Mesenchymal stem cell (in vitro differentiated cells and primary cell): ENCODE data around the gene RAE1.

Source experiments
- DNase-seq: peaks from one replicate; pipeline ENCODE4 v3.0.0-alpha.2; 2013
- H2AFZ ChIP-seq: one replicate; pipeline ENCODE4 v1.6.1; 2013; ENCODE audit warnings: low read depth, mild to moderate bottlenecking, control low read depth, inconsistent platforms, low read length, moderate library complexity
- H2AK5ac ChIP-seq: 2 replicates; pipeline ENCODE4 v1.6.1; 2013; ENCODE audit warnings: low read length, moderate library complexity, mild to moderate bottlenecking, inconsistent platforms; ENCODE audit not compliant: severe bottlenecking
- H2BK120ac ChIP-seq: one replicate; pipeline ENCODE4 v1.6.1; 2013; ENCODE audit warnings: low read depth, mild to moderate bottlenecking, inconsistent platforms, low read length, moderate library complexity
- H2BK12ac ChIP-seq, 2 experiments: one replicate each; pipeline ENCODE4 v1.6.1; 2013; ENCODE audit warnings: inconsistent platforms in 2 of 2, low read length in 2 of 2, mild to moderate bottlenecking in 2 of 2, moderate library complexity in 2 of 2, control low read depth in 1 of 2
- H2BK15ac ChIP-seq: one replicate; pipeline ENCODE4 v1.6.1; 2013; ENCODE audit warnings: mild to moderate bottlenecking, low read depth, inconsistent platforms; ENCODE audit not compliant: poor library complexity, severe bottlenecking
- H2BK5ac ChIP-seq: 2 replicates; pipeline ENCODE4 v1.6.1; 2013; ENCODE audit warnings: low read depth, mild to moderate bottlenecking, low read length, control low read depth, inconsistent platforms; ENCODE audit not compliant: poor library complexity, severe bottlenecking
- H3K14ac ChIP-seq, 2 experiments: one replicate each; pipeline ENCODE4 v1.6.1; 2013; ENCODE audit warnings: inconsistent platforms in 2 of 2, low read length in 2 of 2, control low read depth in 1 of 2, mild to moderate bottlenecking in 1 of 2, moderate library complexity in 1 of 2
- H3K18ac ChIP-seq, 2 experiments: one replicate each; pipeline ENCODE4 v1.6.1; 2013; ENCODE audit warnings: inconsistent platforms in 2 of 2, low read length in 2 of 2, control low read depth in 1 of 2, low read depth in 1 of 2, mild to moderate bottlenecking in 1 of 2
- H3K23ac ChIP-seq, 2 experiments: one replicate each; pipeline ENCODE4 v1.6.1; 2013; ENCODE audit warnings: inconsistent platforms in 2 of 2, low read length in 2 of 2, mild to moderate bottlenecking in 2 of 2, moderate library complexity in 2 of 2, control low read depth in 1 of 2
- H3K27ac ChIP-seq: 2 replicates; pipeline ENCODE4 v1.5.1; 2013; ENCODE audit warnings: mild to moderate bottlenecking, moderate library complexity, low read length, control low read depth, inconsistent platforms; ENCODE audit not compliant: poor library complexity, severe bottlenecking
- H3K27me3 ChIP-seq, 2 experiments: 2 replicates each; pipeline versions ENCODE4 v1.6.1 to v1.7.0; 2013; ENCODE audit warnings: low read length in 2 of 2, mild to moderate bottlenecking in 2 of 2, moderate library complexity in 2 of 2, control low read depth in 1 of 2, inconsistent platforms in 1 of 2; ENCODE audit not compliant: control insufficient read depth in 1 of 2, insufficient read depth in 1 of 2
- H3K36me3 ChIP-seq, 2 experiments: 2 replicates each; pipeline versions ENCODE4 v1.6.1 to v1.7.0; 2013; ENCODE audit warnings: low read length in 2 of 2, control low read depth in 1 of 2, inconsistent platforms in 1 of 2, low read depth in 1 of 2, mild to moderate bottlenecking in 1 of 2; ENCODE audit not compliant: insufficient read depth in 2 of 2, control insufficient read depth in 1 of 2
- H3K4ac ChIP-seq, 2 experiments: one replicate each; pipeline ENCODE4 v1.6.1; 2013; ENCODE audit warnings: inconsistent platforms in 2 of 2, low read length in 2 of 2, mild to moderate bottlenecking in 2 of 2, moderate library complexity in 2 of 2, control low read depth in 1 of 2, low read depth in 1 of 2
- H3K4me1 ChIP-seq: 2 replicates; pipeline ENCODE4 v1.6.1; 2013; ENCODE audit warnings: low read depth, low read length, control low read depth; ENCODE audit not compliant: control insufficient read depth, insufficient read depth
- H3K4me2 ChIP-seq: 2 replicates; pipeline ENCODE4 v1.6.1; 2013; ENCODE audit warnings: low read length, mild to moderate bottlenecking, inconsistent platforms; ENCODE audit not compliant: poor library complexity, severe bottlenecking
- H3K4me3 ChIP-seq, 2 experiments: 2 replicates each; pipeline versions ENCODE4 v1.5.1 to v1.7.0; 2013; ENCODE audit warnings: low read length in 2 of 2, mild to moderate bottlenecking in 2 of 2, control low read depth in 1 of 2, low read depth in 1 of 2; ENCODE audit not compliant: insufficient read depth in 1 of 2
- H3K79me1 ChIP-seq: replicated peaks from 2 replicates; pipeline ENCODE4 v1.6.1; 2013; ENCODE audit warnings: mild to moderate bottlenecking, control low read depth, low read length, inconsistent platforms; ENCODE audit not compliant: poor library complexity, severe bottlenecking
- H3K9ac ChIP-seq: 2 replicates; pipeline ENCODE4 v1.7.0; 2013; ENCODE audit warnings: mild to moderate bottlenecking, low read length, moderate library complexity
- H3K9me3 ChIP-seq: 2 replicates; pipeline ENCODE4 v1.7.0; 2013; ENCODE audit warnings: mild to moderate bottlenecking, low read length; ENCODE audit not compliant: control insufficient read depth
- H4K8ac ChIP-seq: one replicate; pipeline ENCODE4 v1.6.1; 2013; ENCODE audit warnings: inconsistent platforms, mild to moderate bottlenecking, low read length, moderate library complexity
- H4K91ac ChIP-seq: one replicate; pipeline ENCODE4 v1.6.1; 2013; ENCODE audit warnings: mild to moderate bottlenecking, low read length, inconsistent platforms
- WGBS: methylation state at CpG from one replicate; pipeline ENCODE4 v1.1.7; 2013; ENCODE audit warnings: mixed read lengths; 5-methylcytosine and 5-hydroxymethylcytosine counted together

Gene RAE1

GRCh38 chr20:57407541-57407956 lies 56.5 kb downstream of the RAE1 start:
- no peak overlapping the region for H4K91ac ChIP-seq
- peaks cover 32 to 75% of the 10 kb centered on the region in 2 experiments for H3K36me3 ChIP-seq
- H3K27me3 ChIP-seq = peaks cover 0 to 7% of the 10 kb centered on the region in 2 experiments
- H3K27ac ChIP-seq = no peak overlapping the region
- no peak overlapping the region for H3K14ac ChIP-seq
- WGBS = 97% methylated on average over 29 of the region's 29 CpGs
- H3K9me3 ChIP-seq = no peaks in the 10 kb centered on the region
- no peak overlapping the region for H3K4me3 ChIP-seq
- peaks cover 46% of the 10 kb centered on the region for H3K79me1 ChIP-seq
- H3K4me1 ChIP-seq = peaks cover 25% of the 10 kb centered on the region
- H2AK5ac ChIP-seq = no peak overlapping the region
- H2AFZ ChIP-seq = no peak overlapping the region
- no peak overlapping the region for H2BK15ac ChIP-seq
- no peak overlapping the region for H3K18ac ChIP-seq
- no peak overlapping the region for H2BK12ac ChIP-seq
- H3K23ac ChIP-seq = no peak overlapping the region
- no peak for DNase-seq
- H3K4ac ChIP-seq = no peak overlapping the region
- H3K9ac ChIP-seq = no peak overlapping the region
- no peak overlapping the region for H3K4me2 ChIP-seq
- no peak overlapping the region for H2BK120ac ChIP-seq
- H4K8ac ChIP-seq = no peak overlapping the region
- H2BK5ac ChIP-seq = no peak overlapping the region

- no peak overlapping the region for H2BK5ac ChIP-seq
- H3K36me3 ChIP-seq = peaks cover 27 to 69% of the 10 kb centered on the region in 2 experiments
- no peak overlapping the region for H2AK5ac ChIP-seq
- peaks cover 0 to 8% of the 10 kb centered on the region in 2 experiments for H3K27me3 ChIP-seq
- H3K79me1 ChIP-seq = peaks cover 40% of the 10 kb centered on the region
- peaks cover 27% of the 10 kb centered on the region for H3K4me1 ChIP-seq
- no peak overlapping the region for H4K91ac ChIP-seq
- no peak overlapping the region for H3K4me3 ChIP-seq
- H2BK120ac ChIP-seq = no peak overlapping the region
- no peak overlapping the region for H3K4me2 ChIP-seq
- DNase-seq = no peak
- no peak overlapping the region for H3K18ac ChIP-seq
- WGBS = 69% methylated on average over 9 of the region's 13 CpGs
- H4K8ac ChIP-seq = no peak overlapping the region
- no peak overlapping the region for H3K27ac ChIP-seq
- H3K9ac ChIP-seq = no peak overlapping the region
- no peak overlapping the region for H3K23ac ChIP-seq
- no peak overlapping the region for H2BK12ac ChIP-seq
- no peak overlapping the region for H3K4ac ChIP-seq
- no peaks in the 10 kb centered on the region for H3K9me3 ChIP-seq
- no peak overlapping the region for H2BK15ac ChIP-seq
- no peak overlapping the region for H2AFZ ChIP-seq
- no peak overlapping the region for H3K14ac ChIP-seq
Measured at GRCh38 chr20:57408131-57408530, 57.1 kb downstream of the RAE1 start.

GRCh38 chr20:57408536-57409233 lies 57.6 kb downstream of the RAE1 start:
- no peak overlapping the region for H3K4me2 ChIP-seq
- H3K23ac ChIP-seq = no peak overlapping the region
- H3K9ac ChIP-seq = no peak overlapping the region

GRCh38 chr20:57409316-57409671 lies 58.2 kb downstream of the RAE1 start:
- WGBS = 93% methylated on average over 16 of the region's 16 CpGs
- H3K27me3 ChIP-seq = peaks cover 0 to 16% of the 10 kb centered on the region in 2 experiments
- H3K27ac ChIP-seq = no peak overlapping the region
- H3K14ac ChIP-seq = no peak overlapping the region
- no peak for DNase-seq
- no peak overlapping the region for H3K18ac ChIP-seq
- no peak overlapping the region for H4K8ac ChIP-seq
- H2BK15ac ChIP-seq = no peak overlapping the region
- peaks cover 25 to 59% of the 10 kb centered on the region in 2 experiments for H3K36me3 ChIP-seq
- H2AK5ac ChIP-seq = no peak overlapping the region
- H3K9me3 ChIP-seq = no peaks in the 10 kb centered on the region
- no peak overlapping the region for H3K4me3 ChIP-seq
- peaks cover 31% of the 10 kb centered on the region for H3K79me1 ChIP-seq
- peaks cover 27% of the 10 kb centered on the region for H3K4me1 ChIP-seq
- H3K4ac ChIP-seq = no peak overlapping the region
- no peak overlapping the region for H4K91ac ChIP-seq
- no peak overlapping the region for H2BK5ac ChIP-seq
- H2AFZ ChIP-seq = no peak overlapping the region
- no peak overlapping the region for H3K9ac ChIP-seq
- no peak overlapping the region for H3K23ac ChIP-seq
- H3K4me2 ChIP-seq = no peak overlapping the region
- H2BK120ac ChIP-seq = no peak overlapping the region
- no peak overlapping the region for H2BK12ac ChIP-seq

More at GRCh38 chr20:57408536-57409233, 57.6 kb downstream of the RAE1 start:
- no peak for DNase-seq
- Histone ChIP-seq H3K14ac (no peak overlapping the region), H2AFZ (no peak overlapping the region), H4K91ac (no peak overlapping the region), H3K27ac (no peak overlapping the region), H2BK12ac (no peak overlapping the region), H3K4me3 (no peak overlapping the region), H2BK120ac (no peak overlapping the region), H3K36me3 (peaks cover 25 to 65% of the 10 kb centered on the region in 2 experiments), H3K4ac (no peak overlapping the region), H2BK5ac (no peak overlapping the region), H2AK5ac (no peak overlapping the region), H3K4me1 (peaks cover 27% of the 10 kb centered on the region), H4K8ac (no peak overlapping the region), H3K79me1 (peaks cover 37% of the 10 kb centered on the region), H3K27me3 (peaks cover 0 to 10% of the 10 kb centered on the region in 2 experiments), H3K9me3 (no peaks in the 10 kb centered on the region), H3K18ac (no peak overlapping the region), H2BK15ac (no peak overlapping the region)
- 95% methylated on average over 21 of the region's 29 CpGs for WGBS
